OCI-LY1 (cell line): ENCODE measurements around the gene CTDSP2.

ENCODE experiments used
- H2AFZ ChIP-seq: fragments of 200-600 bp; sonication (generic), shearing (Covaris generic); 2 replicates; pipeline ENCODE4 v1.6.0; 2014; ENCODE audit warnings: antibody characterized with exemption, mild to moderate bottlenecking, low read length
- H3F3A ChIP-seq: fragments of 200-600 bp; sonication (generic), shearing (Covaris generic); 2 replicates; pipeline ENCODE4 v1.6.0; 2014; ENCODE audit warnings: mild to moderate bottlenecking, antibody characterized with exemption, low read length, moderate library complexity; ENCODE audit not compliant: insufficient read depth
- H3K27ac ChIP-seq: fragments of 200-600 bp; sonication (generic); 2 replicates; pipeline ENCODE4 v1.5.1; 2014; ENCODE audit warnings: low read length, mixed run types, mild to moderate bottlenecking, low read depth; ENCODE audit not compliant: poor library complexity, severe bottlenecking
- H3K27me3 ChIP-seq: fragments of 200-600 bp; sonication (generic); 2 replicates; pipeline ENCODE4 v1.6.0; 2014; ENCODE audit warnings: antibody characterized with exemption, mild to moderate bottlenecking, low read length, moderate library complexity; ENCODE audit not compliant: insufficient read depth
- H3K36me3 ChIP-seq: fragments of 200-600 bp; sonication (generic); 2 replicates; pipeline ENCODE4 v1.6.1; 2014; ENCODE audit warnings: mild to moderate bottlenecking, antibody characterized with exemption, low read length, moderate library complexity, mixed read lengths; ENCODE audit not compliant: insufficient read depth
- H3K4me1 ChIP-seq: fragments of 200-600 bp; sonication (generic); 2 replicates; pipeline ENCODE4 v1.5.1; 2014; ENCODE audit warnings: mild to moderate bottlenecking, low read length, moderate library complexity; ENCODE audit not compliant: insufficient read depth, severe bottlenecking
- H3K4me2 ChIP-seq: fragments of 200-600 bp; sonication (generic), shearing (Covaris generic); 2 replicates; pipeline ENCODE4 v1.6.1; 2014; ENCODE audit warnings: low read length
- H3K4me3 ChIP-seq: fragments of 200-600 bp; sonication (generic); 2 replicates; pipeline ENCODE4 v1.5.1; 2014; ENCODE audit warnings: low read length, low read depth, mild to moderate bottlenecking, mixed read lengths; ENCODE audit not compliant: poor library complexity, severe bottlenecking
- H3K79me2 ChIP-seq: fragments of 200-600 bp; shearing (Covaris generic); 2 replicates; pipeline ENCODE4 v1.6.1; 2016; ENCODE audit warnings: mixed run types, low read length, mixed read lengths; ENCODE audit not compliant: insufficient read depth
- H3K9ac ChIP-seq: fragments of 200-600 bp; sonication (generic), shearing (Covaris generic); 2 replicates; pipeline ENCODE4 v1.6.1; 2014; ENCODE audit warnings: mild to moderate bottlenecking, low read length, mixed read lengths
- H3K9me2 ChIP-seq: fragments of 200-600 bp; sonication (generic), shearing (Covaris generic); 2 replicates; pipeline ENCODE4 v1.6.1; 2014; ENCODE audit warnings: low read depth, mild to moderate bottlenecking, low read length, mixed read lengths
- H3K9me3 ChIP-seq: fragments of 200-600 bp; shearing (Covaris generic); 2 replicates; pipeline ENCODE4 v1.6.1; 2014; ENCODE audit warnings: low read length, mixed read lengths
- H4K20me1 ChIP-seq: fragments of 200-600 bp; sonication (generic), shearing (Covaris generic); 2 replicates; pipeline ENCODE4 v1.6.0; 2016; ENCODE audit warnings: mild to moderate bottlenecking, low read length; ENCODE audit not compliant: insufficient read depth
- CTCF ChIP-seq: fragments of 200-600 bp; sonication (generic), shearing (Covaris generic); IDR thresholded peaks from 2 replicates; pipeline ENCODE4 v1.5.1; 2017; ENCODE audit warnings: mild to moderate bottlenecking, antibody characterized with exemption, low read length, moderate library complexity, mixed read lengths
- EZH2 ChIP-seq: fragments of 200-600 bp; sonication (generic), shearing (Covaris generic); IDR thresholded peaks from 2 replicates; pipeline ENCODE4 v1.8.0; 2017; ENCODE audit warnings: borderline replicate concordance, mixed run types, mild to moderate bottlenecking, antibody characterized with exemption, low read length, moderate library complexity, mixed read lengths

Gene CTDSP2

DNA sequence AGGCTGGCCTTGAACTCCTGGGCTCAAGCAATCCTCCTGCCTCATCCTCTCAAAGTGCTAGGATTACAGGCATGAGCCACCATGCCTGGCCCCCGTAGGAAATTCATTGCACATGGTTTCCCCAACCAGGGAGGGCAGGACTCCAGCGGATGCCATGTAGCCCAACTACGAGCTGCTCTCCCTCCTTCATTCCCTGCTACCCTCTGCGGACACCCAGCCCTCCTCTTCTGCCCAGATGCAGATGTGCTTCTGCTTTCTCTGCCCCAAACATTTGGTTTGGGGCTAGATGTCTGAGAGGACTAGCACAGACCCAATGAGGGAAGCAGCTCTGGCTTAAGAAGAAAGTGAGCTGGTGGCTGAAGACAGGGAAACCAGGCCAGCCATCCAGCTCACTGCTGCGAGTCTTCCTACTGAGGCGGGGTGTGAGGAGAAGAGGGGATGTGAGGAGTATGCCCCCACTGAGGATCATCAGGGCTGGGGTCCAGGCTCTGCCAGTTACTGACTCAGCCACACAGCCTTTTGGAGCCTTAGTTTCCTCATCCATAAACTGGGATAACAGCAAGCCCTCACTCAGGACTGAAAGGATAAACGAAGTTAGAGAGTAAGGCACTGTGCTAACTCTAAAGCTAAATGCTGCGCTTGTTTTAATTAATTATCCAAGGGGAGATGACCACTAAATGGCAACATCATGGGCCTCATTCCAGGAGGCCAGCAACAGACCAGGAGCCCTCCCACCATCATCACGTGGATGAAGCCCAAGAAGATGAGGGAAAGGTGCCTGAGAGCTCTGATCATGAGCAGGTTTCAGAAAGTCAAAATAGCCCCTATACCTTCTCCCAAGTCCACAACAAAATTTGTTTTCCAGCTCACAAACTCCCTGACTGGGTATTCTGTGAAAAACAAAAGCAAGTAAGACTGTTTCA, 10.9 kb downstream of the CTDSP2 start:
- Histone ChIP-seq H3K4me2 (no peak overlapping the region; the same call in 1 of the 2 replicates), H3K27ac (no peak overlapping the region), H3K4me3 (no peak overlapping the region), H3K9me3 (no peaks in the 10 kb centered on the region), H3K9ac (no peak overlapping the region), H3K36me3 (no peaks in the 10 kb centered on the region), H3K79me2 (no peaks in the 10 kb centered on the region), H3K9me2 (no peaks in the 10 kb centered on the region), H3F3A (no peaks in the 10 kb centered on the region), H4K20me1 (no peaks in the 10 kb centered on the region), H3K4me1 (peaks cover 27% of the 10 kb centered on the region), H2AFZ (no peak overlapping the region), H3K27me3 (no peaks in the 10 kb centered on the region)
- no peak for TF ChIP-seq EZH2
- no peak for TF ChIP-seq CTCF

- no peaks in the 10 kb centered on the region for H4K20me1 ChIP-seq
- no peaks in the 10 kb centered on the region for H3F3A ChIP-seq
These were observed 12.2 kb downstream of the CTDSP2 start for GRCh38 chr12:57834086-57834876.

GRCh38 chr12:57833672-57834071, 12.9 kb downstream of the CTDSP2 start:
- H3K9ac ChIP-seq: no peak overlapping the region
- no peaks in the 10 kb centered on the region for H3F3A ChIP-seq
- H4K20me1 ChIP-seq: no peaks in the 10 kb centered on the region

More at GRCh38 chr12:57834086-57834876, 12.2 kb downstream of the CTDSP2 start:
- no peak overlapping the region for H2AFZ ChIP-seq
- H3K27ac ChIP-seq: no peak overlapping the region
- H3K36me3 ChIP-seq: 0 out of 2 replicates have a peak, but pooled peaks cover under 1% of the 10 kb centered on the region
- no peaks in the 10 kb centered on the region for H3K79me2 ChIP-seq
- H3K27me3 ChIP-seq: no peaks in the 10 kb centered on the region
- H3K9ac ChIP-seq: no peak overlapping the region
- H3K9me3 ChIP-seq: no peaks in the 10 kb centered on the region
- peaks cover 27% of the 10 kb centered on the region for H3K4me1 ChIP-seq
- TF ChIP-seq CTCF (no peak), EZH2 (no peak)
- no peaks in the 10 kb centered on the region for H3K9me2 ChIP-seq
- H3K4me3 ChIP-seq: no peak overlapping the region
- no peak overlapping the region for H3K4me2 ChIP-seq

More at GRCh38 chr12:57833672-57834071, 12.9 kb downstream of the CTDSP2 start:
- Histone ChIP-seq H3K4me3 (no peak overlapping the region), H3K79me2 (no peaks in the 10 kb centered on the region), H3K4me2 (no peak overlapping the region), H3K9me2 (no peaks in the 10 kb centered on the region), H3K9me3 (no peaks in the 10 kb centered on the region), H3K27ac (no peak overlapping the region), H3K27me3 (no peaks in the 10 kb centered on the region), H3K4me1 (peaks cover 22% of the 10 kb centered on the region), H2AFZ (no peak overlapping the region), H3K36me3 (0 out of 2 replicates have a peak, but pooled peaks cover 4% of the 10 kb centered on the region)
- TF ChIP-seq EZH2: no peak
- no peak for TF ChIP-seq CTCF
